Measurements from ENCODE around the gene VSIG4.
"Not testable (repeated sequence)": the region's sequence is repeated elsewhere in the genome, so short reads cannot be mapped to it uniquely, and the experiment has no call there.

- TF ChIP-seq, protein P1, sequence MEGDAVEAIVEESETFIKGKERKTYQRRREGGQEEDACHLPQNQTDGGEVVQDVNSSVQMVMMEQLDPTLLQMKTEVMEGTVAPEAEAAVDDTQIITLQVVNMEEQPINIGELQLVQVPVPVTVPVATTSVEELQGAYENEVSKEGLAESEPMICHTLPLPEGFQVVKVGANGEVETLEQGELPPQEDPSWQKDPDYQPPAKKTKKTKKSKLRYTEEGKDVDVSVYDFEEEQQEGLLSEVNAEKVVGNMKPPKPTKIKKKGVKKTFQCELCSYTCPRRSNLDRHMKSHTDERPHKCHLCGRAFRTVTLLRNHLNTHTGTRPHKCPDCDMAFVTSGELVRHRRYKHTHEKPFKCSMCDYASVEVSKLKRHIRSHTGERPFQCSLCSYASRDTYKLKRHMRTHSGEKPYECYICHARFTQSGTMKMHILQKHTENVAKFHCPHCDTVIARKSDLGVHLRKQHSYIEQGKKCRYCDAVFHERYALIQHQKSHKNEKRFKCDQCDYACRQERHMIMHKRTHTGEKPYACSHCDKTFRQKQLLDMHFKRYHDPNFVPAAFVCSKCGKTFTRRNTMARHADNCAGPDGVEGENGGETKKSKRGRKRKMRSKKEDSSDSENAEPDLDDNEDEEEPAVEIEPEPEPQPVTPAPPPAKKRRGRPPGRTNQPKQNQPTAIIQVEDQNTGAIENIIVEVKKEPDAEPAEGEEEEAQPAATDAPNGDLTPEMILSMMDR (IDR thresholded peaks at IDR 0.05): not testable (repeated sequence)
- not testable (repeated sequence) for TF ChIP-seq ZFX (IDR thresholded peaks at IDR 0.05; ENCODE audit: borderline replicate concordance)
Observed at GRCh38 chrX:65975161-65975751, 64.6 kb downstream of the VSIG4 start.

Measured in 22Rv1 (cell line).